Effector memory CD8-positive, alpha-beta T cell (primary cell): ENCODE results near the gene NPHS2.

ENCODE experiments used
- ATAC-seq: fragments of 150-1000 bp; cut with Tn5 transposase; replicated peaks from 2 replicates; pipeline ENCODE4 v1.10.0; 2021; ENCODE audit warnings: mild to moderate bottlenecking, moderate library complexity
- DNase-seq, 3 experiments: peaks; one replicate each; pipeline ENCODE4 v3.0.0; 2021
- H3K27ac Mint-ChIP-seq, 2 donors: one replicate each; pipeline ENCODE4 v1.8.0; 2022; ENCODE audit warnings: mild to moderate bottlenecking in 2 of 2, mixed read lengths in 2 of 2, moderate library complexity in 2 of 2
- H3K27me3 Mint-ChIP-seq, 2 donors: one replicate each; pipeline ENCODE4 v1.8.0; 2022; ENCODE audit warnings: mixed read lengths in 2 of 2
- H3K36me3 Mint-ChIP-seq: one replicate; pipeline ENCODE4 v1.8.0; 2022; ENCODE audit warnings: mild to moderate bottlenecking, moderate library complexity, mixed read lengths; ENCODE audit not compliant: insufficient read depth
- H3K4me1 Mint-ChIP-seq, 2 donors: one replicate each; pipeline ENCODE4 v1.8.0; 2022; ENCODE audit warnings: low read depth in 2 of 2, mixed read lengths in 2 of 2
- H3K4me3 Mint-ChIP-seq, 2 donors: one replicate each; pipeline ENCODE4 v1.8.0; 2022; ENCODE audit warnings: mild to moderate bottlenecking in 2 of 2, mixed read lengths in 2 of 2, moderate library complexity in 2 of 2
- H3K9me3 Mint-ChIP-seq, 2 donors: one replicate each; pipeline ENCODE4 v1.8.0; 2022; ENCODE audit warnings: mixed read lengths in 2 of 2

Gene NPHS2

GRCh38 chr1:179516976-179517705 is 58.6 kb downstream of the NPHS2 start:
- ATAC-seq (no peak), DNase-seq (no peak)
- H3K9me3 Mint-ChIP-seq, result peaks cover 3 to 17% of the 10 kb centered on the region in 2 donors
- H3K36me3 Mint-ChIP-seq, result no peaks in the 10 kb centered on the region
- H3K27ac Mint-ChIP-seq, result no peak overlapping the region
- no peaks in the 10 kb centered on the region for H3K4me1 Mint-ChIP-seq
- H3K4me3 Mint-ChIP-seq, result no peak overlapping the region
- peaks cover 6% of the 10 kb centered on the region in 2 donors for H3K27me3 Mint-ChIP-seq

- Mint-ChIP-seq H3K27me3 (no peaks in the 10 kb centered on the region), H3K27ac (no peak overlapping the region), H3K4me3 (no peak overlapping the region), H3K36me3 (no peaks in the 10 kb centered on the region), H3K9me3 (peaks cover 2 to 7% of the 10 kb centered on the region in 2 donors), H3K4me1 (no peaks in the 10 kb centered on the region)
- ATAC-seq (no peak), DNase-seq (no peak)
These were observed 65.7 kb downstream of the NPHS2 start for GRCh38 chr1:179510038-179510437.

GRCh38 chr1:179509384-179509783 is 66.4 kb downstream of the NPHS2 start:
- no peak for DNase-seq
- Mint-ChIP-seq H3K4me1 (no peaks in the 10 kb centered on the region), H3K4me3 (no peak overlapping the region)

GRCh38 chr1:179506199-179506598 is 69.5 kb downstream of the NPHS2 start:
- no peak overlapping the region for H3K27ac Mint-ChIP-seq
- no peaks in the 10 kb centered on the region for H3K27me3 Mint-ChIP-seq
- H3K4me1 Mint-ChIP-seq, result no peaks in the 10 kb centered on the region
- ATAC-seq, result no peak
- DNase-seq, result no peak
- no peak overlapping the region for H3K4me3 Mint-ChIP-seq
- no peaks in the 10 kb centered on the region for H3K36me3 Mint-ChIP-seq
- peaks cover 0 to 2% of the 10 kb centered on the region in 2 donors for H3K9me3 Mint-ChIP-seq

More at GRCh38 chr1:179509384-179509783, 66.4 kb downstream of the NPHS2 start:
- H3K9me3 Mint-ChIP-seq, result peaks cover 2 to 7% of the 10 kb centered on the region in 2 donors
- H3K27me3 Mint-ChIP-seq, result no peaks in the 10 kb centered on the region
- H3K36me3 Mint-ChIP-seq, result no peaks in the 10 kb centered on the region
- no peak for ATAC-seq
- H3K27ac Mint-ChIP-seq, result no peak overlapping the region
